CD1c-positive myeloid dendritic cell (primary cell): ENCODE measurements around the gene CALML6.
"Not testable (repeated sequence)": the region's sequence is repeated elsewhere in the genome, so short reads cannot be mapped to it uniquely, and the experiment has no call there.

Experiments used
- DNase-seq: peaks from one replicate; pipeline ENCODE4 v3.0.0-alpha.2; 2016; ENCODE audit errors: extremely low spot score

CALML6 gene

DNA sequence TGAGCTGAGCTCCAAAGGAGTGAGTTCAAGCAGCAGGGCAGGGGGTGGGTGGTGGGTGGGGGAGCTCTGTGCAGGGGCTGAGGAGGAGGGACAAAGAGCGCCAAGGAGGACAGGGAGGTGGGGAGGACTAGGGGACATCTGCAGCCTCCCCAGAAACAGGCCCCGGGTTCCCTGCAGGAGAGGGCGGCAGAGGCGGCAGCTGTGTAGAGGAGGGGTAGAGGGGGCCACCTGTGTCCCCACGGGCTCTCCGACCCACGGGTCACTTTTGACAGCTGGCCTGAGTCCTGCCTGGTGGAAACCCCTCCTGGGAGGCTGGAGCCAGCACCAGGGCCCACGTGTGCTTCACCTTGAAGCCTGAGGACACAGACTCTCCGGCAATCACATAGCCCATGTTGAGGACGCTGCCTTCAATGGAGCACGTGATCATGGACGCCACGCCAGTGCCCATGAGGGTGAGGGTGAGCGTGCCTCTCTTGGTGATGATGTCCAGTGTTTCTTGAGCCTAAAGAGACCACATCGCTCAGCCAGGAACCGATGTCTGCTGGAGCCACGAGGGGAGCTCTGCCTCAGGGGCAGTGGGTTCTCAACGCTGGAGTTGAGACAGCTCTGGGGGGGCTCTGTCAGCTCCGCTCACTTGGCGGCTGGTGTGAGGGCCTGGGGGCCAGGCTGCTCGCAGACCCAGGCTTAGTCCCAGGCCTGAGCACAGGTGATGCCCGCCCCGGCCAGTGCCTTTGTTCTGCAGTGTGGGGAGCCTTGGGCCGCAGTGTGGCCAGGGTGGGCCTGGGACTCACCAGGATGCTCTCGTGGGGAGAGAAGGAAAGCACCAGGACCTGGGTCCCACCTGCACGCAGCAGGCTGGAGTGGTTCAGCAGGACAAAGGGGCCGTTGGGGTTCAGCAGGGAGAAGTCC is 10.6 kb downstream of the CALML6 start:
- DNase-seq, result no peak

DNA sequence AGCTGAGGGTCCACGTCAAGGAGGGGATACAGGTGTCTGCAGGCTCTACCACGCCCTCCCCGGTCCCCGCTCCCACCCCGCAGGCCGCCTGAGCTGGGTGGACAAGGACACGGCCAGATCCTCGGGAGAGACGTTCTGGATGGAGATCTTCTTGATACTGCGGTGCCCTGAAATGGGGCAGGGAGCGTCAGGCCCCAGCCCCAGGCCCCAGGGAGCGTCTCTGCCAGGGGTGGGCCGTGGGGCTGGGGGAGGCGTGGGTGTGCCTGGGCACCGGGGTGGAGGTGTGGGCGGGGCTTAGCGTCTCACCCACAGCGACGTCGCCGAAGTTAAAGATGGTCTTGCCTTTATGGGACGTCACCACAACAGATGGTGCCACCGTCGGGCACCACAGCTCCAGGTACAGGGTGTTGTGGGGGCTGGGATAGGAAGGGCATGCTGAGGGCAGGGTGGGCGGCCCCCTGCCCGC is 11.3 kb downstream of the CALML6 start:
- no peak for DNase-seq

DNA sequence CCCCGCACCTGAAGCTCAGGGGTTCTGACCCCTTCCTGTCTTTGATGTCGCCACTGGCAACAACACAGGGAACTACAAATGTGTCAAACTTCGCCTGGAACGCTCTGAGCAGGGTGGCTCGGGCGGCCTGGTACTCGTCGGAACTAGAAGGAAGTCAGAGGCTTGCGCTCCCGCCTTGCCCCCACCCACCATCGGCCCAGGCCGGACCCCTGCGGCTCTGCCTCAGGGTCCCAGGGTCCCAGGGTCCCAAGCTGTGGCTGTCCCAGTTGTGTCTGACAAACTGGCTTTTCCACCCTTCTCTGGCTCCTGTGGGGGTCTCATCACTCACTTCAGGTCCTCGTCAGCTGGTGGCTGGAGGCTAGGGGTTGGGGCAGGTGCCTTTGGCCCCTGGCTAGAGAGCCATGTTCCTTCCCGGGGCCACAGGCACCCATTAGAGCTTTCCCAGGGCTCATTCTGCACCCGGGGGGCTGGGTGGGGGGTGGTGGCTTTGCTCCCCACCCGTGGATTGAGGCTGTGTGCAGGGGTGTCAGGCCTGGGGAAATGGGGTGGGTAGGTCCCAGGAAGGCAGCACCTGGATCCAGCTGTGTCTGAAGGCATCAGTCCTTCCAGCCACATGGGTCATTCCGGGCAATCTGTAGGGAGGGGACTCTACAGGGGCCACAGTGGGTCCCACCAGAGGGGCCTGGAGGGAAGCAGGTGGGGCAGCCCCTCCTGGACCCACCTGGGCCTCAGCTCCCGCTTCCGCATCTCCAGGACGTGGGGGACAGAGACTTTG is 12.0 kb downstream of the CALML6 start:
- no peak for DNase-seq

DNA sequence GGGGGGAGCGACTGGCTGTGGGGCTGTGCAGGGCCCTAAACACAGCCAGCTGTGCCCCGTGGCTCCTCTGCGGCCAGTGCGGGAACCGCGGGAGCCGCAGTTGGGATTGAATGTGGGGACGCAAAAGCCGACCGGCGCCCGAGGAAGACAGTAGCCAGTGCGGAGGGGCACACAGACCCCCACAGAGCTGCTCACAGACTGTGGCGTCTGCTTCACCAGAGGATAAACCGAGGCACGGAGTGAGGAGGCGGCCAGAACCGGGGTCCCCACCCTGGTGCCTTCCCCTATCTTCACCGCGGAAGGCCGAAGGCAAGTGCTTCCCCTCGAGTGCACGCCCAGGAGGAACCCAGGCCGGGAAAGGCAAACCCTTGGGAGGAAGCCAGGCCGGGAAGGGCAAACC is 12.7 kb downstream of the CALML6 start:
- no peak for DNase-seq

DNA sequence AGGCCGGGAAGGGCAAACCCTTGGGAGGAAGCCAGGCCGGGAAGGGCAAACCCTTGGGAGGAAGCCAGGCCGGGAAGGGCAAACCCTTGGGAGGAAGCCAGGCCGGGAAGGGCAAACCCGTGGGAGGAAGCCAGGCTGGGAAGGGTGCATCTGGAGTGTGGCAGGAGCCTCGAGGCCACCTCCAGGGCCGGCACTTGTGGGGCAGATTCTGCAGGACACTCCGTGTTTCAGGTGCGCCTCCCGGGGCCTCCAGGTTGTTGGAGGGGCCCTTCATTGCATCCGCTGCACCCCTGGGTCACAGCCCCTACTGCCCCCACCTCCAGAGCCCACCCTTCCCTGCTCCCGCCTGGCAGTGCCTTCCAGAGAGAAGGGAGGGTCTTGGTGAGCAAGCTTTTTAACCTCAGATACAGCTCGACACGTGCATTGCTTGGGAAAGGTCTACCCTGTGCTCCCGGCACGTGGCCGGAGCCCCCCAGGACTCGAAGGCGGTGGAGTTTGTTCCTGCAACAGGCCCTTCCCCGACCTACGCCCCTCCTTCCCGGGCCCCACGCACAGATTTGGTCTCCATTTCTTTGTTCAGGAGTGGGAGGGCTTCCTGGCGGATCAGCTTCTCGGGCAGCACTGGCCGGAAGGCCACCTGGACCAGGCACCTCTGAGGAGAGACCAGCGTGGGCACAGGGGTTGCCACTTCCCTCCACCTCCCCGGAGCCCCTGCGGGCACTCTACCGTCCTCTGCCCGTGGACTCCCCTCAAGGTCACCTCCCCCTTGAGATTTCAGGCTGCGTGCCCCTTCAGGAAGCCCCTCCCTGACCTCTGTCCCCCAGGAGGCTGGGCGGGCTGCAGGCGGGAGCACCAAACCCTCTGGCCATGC is 13.4 kb downstream of the CALML6 start:
- no peak for DNase-seq

DNA sequence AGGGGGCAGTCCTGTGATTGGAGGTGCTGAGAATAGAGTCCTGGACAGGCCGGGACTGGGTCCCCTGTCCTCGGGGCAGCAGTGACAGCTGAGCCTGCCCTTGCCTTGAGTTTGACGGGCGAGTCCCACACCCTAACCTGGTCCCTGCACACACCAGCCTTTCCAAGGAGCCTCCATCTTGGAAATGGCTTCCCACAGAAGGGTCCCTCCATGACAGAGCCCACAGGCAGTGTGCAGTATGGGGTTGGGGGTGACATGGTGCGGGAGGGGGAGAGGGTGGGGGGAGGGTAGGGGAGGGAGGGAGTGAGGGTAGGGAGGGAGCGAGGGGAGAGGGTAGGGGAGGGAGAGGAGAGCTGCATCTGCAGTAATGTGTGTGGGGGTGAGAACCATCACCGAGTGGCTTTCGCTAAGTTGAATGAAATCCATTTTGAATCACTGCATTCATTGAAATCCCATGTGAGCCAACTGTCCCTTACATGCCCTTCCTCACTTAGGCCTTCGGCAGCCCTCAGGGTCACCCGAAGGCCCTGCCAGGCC is 14.1 kb downstream of the CALML6 start:
- no peak for DNase-seq

DNA sequence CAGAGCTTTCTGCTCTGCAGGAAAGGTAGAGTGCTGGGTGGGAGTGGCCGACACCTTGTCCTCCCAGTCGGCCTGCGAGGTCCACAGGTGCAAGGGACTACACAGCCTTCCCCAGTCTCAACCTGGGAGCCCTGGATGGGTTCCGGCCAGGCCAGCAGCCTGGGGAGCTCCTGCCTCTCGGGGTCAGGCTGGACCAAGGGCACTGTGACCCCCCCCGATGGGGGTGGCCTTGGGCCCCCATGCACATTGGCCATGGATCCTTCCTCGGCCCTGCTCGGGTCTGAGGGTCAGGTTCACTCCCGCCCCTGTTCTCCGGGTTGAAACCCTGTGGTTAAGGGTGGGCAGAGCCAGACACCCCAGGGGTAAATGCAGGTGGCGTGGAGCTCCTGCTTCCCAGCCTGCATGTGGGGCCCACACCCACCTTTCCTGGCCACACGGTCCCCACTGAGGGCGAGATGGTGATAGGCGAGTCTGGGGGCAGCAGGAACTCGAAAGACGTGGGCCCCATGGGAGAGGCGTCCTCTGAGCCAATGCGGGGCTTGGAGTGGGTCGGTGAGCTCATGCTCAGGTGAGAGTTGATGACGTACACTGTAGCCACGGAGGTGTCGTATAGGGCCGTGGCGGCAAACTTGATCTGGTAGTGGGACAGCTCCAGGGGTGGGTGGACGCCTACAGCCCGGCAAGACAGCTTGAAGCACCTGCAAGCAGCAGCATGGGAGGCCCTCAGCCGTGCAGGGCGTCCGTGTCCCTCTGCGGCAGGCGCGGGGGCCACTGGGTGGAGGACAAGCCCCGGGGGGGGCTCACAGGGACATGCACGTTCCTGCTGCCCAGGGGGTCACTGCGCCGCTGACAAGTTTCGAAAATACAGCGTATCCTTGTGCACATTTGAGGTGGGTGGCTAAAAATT is 14.8 kb downstream of the CALML6 start:
- DNase-seq, result no peak

DNA sequence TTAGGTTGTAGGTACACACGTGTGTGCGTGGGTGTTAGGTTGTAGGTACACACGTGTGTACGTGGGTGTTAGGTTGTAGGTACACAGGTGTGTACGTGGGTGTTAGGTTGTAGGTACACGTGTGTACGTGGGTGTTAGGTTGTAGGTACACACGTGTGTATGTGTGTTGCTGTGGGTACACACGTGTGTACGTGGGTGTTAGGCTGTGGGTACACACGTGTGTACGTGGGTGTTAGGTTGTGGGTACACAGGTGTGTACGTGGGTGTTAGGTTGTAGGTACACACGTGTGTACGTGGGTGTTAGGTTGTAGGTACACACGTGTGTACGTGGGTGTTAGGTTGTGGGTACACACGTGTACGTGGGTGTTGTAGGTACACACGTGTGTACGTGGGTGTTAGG is 19.8 kb downstream of the CALML6 start:
- not testable (repeated sequence) for DNase-seq

DNA sequence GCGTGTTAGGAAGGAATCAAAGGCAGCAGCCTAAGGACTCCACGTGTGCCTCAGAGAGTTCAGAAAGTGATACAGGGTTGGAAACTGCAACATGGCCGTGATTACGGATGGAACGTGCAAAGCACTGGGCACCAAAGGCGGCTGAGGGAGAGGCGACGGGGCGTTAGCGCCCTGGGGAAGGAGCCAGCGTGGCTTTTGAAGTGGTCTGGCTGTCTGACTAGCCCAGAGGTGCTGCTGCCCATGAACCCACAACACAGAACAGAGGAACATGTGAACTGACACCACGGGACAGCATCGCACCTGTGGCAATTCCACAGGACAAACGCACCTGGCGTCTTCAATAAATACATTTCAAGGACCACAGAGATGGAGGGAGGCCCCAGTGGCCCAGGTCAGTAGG is 22.0 kb downstream of the CALML6 start:
- no peak for DNase-seq

DNA sequence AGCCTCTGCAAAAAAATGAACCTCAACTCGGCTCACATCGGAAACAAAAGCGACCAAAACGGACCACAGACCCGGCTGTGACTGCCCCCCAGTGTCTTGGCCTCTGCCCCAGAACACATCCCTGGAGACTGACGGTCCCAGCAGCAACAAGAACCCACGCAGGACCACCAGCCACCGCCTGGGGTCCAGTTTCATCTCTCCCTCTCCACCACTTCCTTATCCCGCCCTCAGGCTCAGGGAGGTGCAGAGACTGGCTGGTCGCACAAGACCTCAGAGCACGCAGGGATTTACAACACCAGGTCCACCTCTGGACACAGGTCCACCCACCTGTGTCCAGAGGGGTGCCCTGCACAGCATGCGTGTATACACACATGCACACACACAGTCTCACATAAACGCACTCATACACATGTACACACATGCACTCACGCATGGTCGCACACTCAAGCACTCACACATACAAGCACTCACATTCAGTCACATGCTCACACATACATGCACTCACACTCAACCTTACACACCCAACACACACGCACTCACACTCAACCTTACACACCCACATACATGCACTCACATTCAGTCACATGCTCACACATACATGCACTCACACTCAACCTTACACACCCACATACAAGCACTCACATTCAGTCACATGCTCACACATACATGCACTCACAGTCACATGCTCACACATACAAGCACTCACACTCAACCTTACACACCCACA is 22.7 kb downstream of the CALML6 start:
- DNase-seq, result no peak

DNA sequence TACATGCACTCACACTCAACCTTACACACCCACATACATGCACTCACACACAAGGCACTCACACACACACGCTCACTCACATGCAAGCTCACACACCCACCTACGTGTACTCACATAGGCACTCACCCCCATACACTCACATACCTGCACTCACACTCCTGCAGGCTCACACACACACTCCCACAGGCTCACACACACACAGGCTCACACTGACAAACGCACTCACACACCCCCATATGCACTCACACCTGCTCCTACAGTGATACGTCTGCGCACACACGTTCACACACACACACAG is 23.2 kb downstream of the CALML6 start:
- DNase-seq, result no peak

DNA sequence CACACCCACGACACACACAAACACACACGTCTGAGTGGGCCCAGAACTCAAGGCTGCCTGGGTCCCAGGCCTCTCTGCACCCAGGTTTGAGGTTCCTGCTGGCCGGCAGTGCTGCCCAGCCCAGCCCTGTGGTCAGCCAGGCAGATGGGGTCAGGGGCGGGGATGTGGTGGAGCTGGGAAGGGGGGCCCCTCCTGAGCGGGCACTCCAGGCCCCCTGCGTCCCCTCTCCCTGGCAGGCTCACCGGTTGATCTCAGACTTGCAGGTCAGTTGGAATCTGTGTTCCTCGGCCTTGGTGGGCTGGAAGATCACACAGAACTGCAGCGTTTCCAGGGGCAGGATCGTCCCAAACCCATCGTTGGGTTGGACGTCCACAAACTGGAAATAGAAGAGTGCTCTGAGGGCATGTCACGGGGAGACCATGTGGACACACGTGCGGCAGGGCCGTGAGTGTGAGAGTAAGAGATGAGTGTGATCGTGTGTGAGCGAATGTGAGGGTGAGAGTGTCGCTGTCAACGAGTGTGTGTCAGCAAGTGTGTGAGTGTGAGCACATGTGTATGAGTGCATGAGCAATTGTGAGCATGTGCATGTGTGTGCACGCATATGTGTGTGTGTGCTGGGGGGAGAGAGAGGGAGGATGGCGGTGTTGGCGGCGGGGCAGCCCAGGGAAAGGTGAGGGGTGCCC is 23.7 kb downstream of the CALML6 start:
- DNase-seq, result no peak

DNA sequence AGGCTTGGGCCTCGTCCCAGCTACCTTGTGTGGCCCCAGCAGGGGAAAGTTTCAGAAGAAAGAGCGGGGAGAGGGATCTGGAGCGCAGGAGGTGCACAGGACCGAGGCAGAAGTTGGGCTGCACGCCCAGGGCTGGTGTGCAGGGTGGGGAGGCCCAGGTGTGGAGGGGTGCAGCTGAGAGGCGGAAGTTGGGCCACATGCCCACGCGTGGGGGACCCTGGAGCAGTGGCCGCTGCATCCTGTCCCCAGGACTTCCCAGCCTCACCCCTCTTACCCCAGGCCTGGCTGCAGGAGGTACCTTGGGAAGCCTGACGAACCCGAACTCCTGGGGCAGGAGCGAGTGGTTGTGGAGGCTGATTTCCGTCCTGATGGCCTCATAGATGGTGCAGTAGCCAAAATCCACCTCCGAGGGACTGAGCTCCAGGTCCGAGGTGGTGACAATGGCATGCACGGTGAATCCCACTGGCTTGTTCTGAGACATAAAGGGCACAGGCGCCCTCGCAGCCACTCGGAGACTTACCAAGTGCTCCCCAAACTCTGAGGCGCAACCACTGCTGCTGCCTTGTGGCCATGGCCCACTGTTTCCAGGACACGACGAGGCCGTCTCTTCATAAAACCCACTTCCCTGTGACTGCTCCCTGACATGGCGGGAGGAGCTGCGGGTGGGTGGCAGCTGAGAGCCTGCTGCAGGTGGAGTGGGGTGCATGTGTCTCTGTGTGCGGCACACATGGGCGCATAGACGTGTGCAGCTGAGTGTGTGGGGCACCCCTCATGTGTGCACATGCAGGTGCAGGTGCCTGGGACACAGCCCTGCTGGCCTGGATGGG is 24.4 kb downstream of the CALML6 start:
- DNase-seq, result no peak

DNA sequence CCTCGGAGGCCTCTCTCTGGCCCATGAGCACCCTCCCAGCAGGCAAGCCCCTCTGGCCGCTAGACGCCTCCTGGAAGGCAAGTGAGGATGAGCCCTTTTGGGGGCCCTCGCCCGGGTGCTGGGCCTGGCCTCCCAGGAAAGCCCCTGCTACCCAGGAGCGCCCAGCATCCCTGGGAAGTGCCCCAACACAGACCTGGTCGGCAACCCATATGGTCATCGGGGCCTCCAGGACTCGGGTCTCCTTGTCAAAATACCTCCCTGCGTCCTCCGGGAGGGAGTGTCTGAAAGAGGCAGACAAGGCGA is 25.0 kb downstream of the CALML6 start:
- DNase-seq, result no peak

DNA sequence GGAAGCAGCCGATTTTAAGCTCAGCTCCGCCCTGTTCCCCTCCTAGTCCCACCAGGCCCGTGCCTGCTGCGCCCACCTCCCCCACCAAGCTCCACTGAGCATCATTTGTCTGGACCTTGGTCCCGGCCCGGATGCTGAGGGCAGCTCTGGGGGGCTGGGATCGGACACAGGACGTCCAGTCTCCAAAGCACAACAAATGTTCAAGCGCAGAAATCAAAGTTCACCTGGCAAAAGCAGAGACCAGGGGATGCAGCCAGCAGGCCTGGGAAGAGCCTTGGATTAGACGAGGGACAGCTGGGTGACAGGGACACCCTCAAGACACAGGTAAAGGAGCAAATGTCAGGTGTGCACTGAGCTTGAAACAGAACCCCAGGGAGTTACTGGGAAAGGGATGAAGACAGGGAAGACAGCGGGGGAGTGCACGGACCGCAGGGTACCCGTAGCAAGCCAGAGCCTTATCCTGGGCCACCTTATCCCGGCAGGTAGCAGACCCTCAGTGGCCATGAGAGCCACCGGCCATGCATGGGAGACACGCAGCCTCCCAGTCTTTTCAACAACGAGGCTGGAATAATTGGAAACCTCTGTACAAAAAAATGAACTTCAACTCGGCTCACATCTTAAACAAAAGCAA is 26.3 kb downstream of the CALML6 start:
- DNase-seq, result no peak

DNA sequence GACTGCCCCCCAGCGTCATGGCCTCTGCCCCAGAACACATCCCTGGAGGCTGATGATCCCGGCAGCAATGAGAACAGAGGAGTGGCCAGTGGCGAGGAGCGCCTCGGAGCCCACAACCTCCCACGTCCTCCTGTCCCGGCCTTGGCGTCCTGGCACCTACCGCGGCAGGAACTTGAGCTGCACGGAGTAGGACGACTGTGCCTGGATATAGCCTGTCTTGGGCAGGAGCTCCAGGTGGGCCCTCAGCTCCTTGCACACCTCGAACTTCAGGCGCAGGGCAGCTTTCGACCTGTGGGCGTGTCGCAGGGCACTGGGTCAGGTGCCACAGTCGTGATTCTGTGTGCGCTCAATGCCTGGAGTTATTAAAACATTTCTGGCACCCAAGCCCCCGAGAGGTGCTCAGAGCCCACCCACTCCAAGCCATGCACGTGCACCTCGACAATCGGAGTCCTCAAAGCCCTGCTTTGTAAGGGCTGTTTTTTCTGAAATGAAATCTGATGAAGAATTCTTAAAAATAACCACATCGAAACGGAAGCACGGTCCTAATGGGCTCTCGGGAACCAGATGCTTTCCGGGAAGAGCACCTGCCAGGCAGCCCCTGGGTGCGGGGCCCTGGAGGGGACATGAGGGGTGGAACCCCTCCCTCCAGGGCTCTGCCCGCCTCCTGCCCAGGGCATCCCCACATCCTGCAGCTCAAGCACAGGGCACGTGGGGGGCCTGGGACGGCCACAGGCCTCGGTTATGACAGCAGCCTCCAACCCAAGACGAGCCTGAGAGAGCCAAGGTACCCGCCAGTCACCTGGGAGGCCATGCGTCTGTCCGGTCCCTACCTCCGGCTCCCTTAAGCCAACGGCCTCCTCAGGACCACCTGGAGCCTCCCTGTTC is 27.1 kb downstream of the CALML6 start:
- no peak for DNase-seq
